ENCODE data around the gene TTL.
A peak's percentile ranks its signal among the peaks of the same experiment; 100 is the strongest.
"Not testable (repeated sequence)": the region's sequence is repeated elsewhere in the genome, so short reads cannot be mapped to it uniquely, and the experiment has no call there.

TTL gene

GRCh38 chr2:112482309-112483041 is 519 bp downstream of the TTL start:
- H3K4me3 Mint-ChIP-seq, result peak overlapping the region; percentile 94
- no peaks in the 10 kb centered on the region for H3K27me3 Mint-ChIP-seq
- peaks cover 39% of the 10 kb centered on the region for H3K4me1 Mint-ChIP-seq
- no peak for ATAC-seq (replicated peaks; ENCODE audit: extremely low read depth, poor library complexity, severe bottlenecking)
- peak overlapping the region; percentile 84 for H3K27ac Mint-ChIP-seq (ENCODE audit: low read depth)
- no peaks in the 10 kb centered on the region for H3K9me3 Mint-ChIP-seq
- H3K36me3 Mint-ChIP-seq (ENCODE audit: insufficient read depth), result peaks cover 12% of the 10 kb centered on the region
- DNase-seq (ENCODE audit: low spot score in 2 of 2), result peak in 1 of 2 donors; percentile 22

GRCh38 chr2:112483042-112483473 is 1.1 kb downstream of the TTL start:
- DNase-seq (ENCODE audit: low spot score in 2 of 2), result no peak
- Mint-ChIP-seq H3K27ac (ENCODE audit: low read depth) (peak overlapping the region; percentile 84), H3K9me3 (no peaks in the 10 kb centered on the region), H3K4me1 (peaks cover 39% of the 10 kb centered on the region), H3K4me3 (peak overlapping the region; percentile 94), H3K36me3 (ENCODE audit: insufficient read depth) (peaks cover 12% of the 10 kb centered on the region), H3K27me3 (no peaks in the 10 kb centered on the region)
- ATAC-seq (replicated peaks; ENCODE audit: extremely low read depth, poor library complexity, severe bottlenecking), result no peak

- DNase-seq (ENCODE audit: low spot score in 2 of 2), result no peak
- peaks cover 39% of the 10 kb centered on the region for H3K4me1 Mint-ChIP-seq
- H3K4me3 Mint-ChIP-seq, result peak overlapping the region; percentile 94
- H3K36me3 Mint-ChIP-seq (ENCODE audit: insufficient read depth), result peaks cover 12% of the 10 kb centered on the region
- H3K27me3 Mint-ChIP-seq, result no peaks in the 10 kb centered on the region
- no peak for ATAC-seq (replicated peaks; ENCODE audit: extremely low read depth, poor library complexity, severe bottlenecking)
- no peaks in the 10 kb centered on the region for H3K9me3 Mint-ChIP-seq
- H3K27ac Mint-ChIP-seq (ENCODE audit: low read depth), result no peak overlapping the region
Observed at GRCh38 chr2:112483831-112484230, 1.9 kb downstream of the TTL start.

GRCh38 chr2:112485849-112486248 is 3.9 kb downstream of the TTL start:
- H3K9me3 Mint-ChIP-seq, result no peaks in the 10 kb centered on the region
- no peak overlapping the region for H3K27ac Mint-ChIP-seq (ENCODE audit: low read depth)
- H3K36me3 Mint-ChIP-seq (ENCODE audit: insufficient read depth), result peaks cover 12% of the 10 kb centered on the region
- no peak overlapping the region for H3K4me3 Mint-ChIP-seq
- ATAC-seq (replicated peaks; ENCODE audit: extremely low read depth, poor library complexity, severe bottlenecking) (no peak), DNase-seq (ENCODE audit: low spot score in 2 of 2) (no peak)
- no peaks in the 10 kb centered on the region for H3K27me3 Mint-ChIP-seq
- H3K4me1 Mint-ChIP-seq, result peaks cover 32% of the 10 kb centered on the region

- Mint-ChIP-seq H3K9me3 (no peaks in the 10 kb centered on the region), H3K4me1 (peaks cover 25% of the 10 kb centered on the region), H3K27ac (ENCODE audit: low read depth) (no peak overlapping the region), H3K4me3 (no peak overlapping the region), H3K36me3 (ENCODE audit: insufficient read depth) (peaks cover 6% of the 10 kb centered on the region), H3K27me3 (no peaks in the 10 kb centered on the region)
- ATAC-seq (replicated peaks; ENCODE audit: extremely low read depth, poor library complexity, severe bottlenecking) (no peak), DNase-seq (ENCODE audit: low spot score in 2 of 2) (no peak)
Observed at GRCh38 chr2:112486895-112487294, 4.9 kb downstream of the TTL start.

- DNase-seq (ENCODE audit: low spot score in 2 of 2) (no peak), ATAC-seq (replicated peaks; ENCODE audit: extremely low read depth, poor library complexity, severe bottlenecking) (no peak)
- peaks cover 4% of the 10 kb centered on the region for H3K36me3 Mint-ChIP-seq (ENCODE audit: insufficient read depth)
- H3K9me3 Mint-ChIP-seq, result no peaks in the 10 kb centered on the region
- no peak overlapping the region for H3K4me3 Mint-ChIP-seq
- H3K27ac Mint-ChIP-seq (ENCODE audit: low read depth), result no peak overlapping the region
- peaks cover 25% of the 10 kb centered on the region for H3K4me1 Mint-ChIP-seq
- H3K27me3 Mint-ChIP-seq, result no peaks in the 10 kb centered on the region
Observed at GRCh38 chr2:112487444-112487961, 5.5 kb downstream of the TTL start.

GRCh38 chr2:112488201-112488600 is 6.2 kb downstream of the TTL start:
- Mint-ChIP-seq H3K4me1 (peaks cover 18% of the 10 kb centered on the region), H3K27ac (ENCODE audit: low read depth) (no peak overlapping the region), H3K27me3 (no peaks in the 10 kb centered on the region), H3K9me3 (no peaks in the 10 kb centered on the region), H3K36me3 (ENCODE audit: insufficient read depth) (no peaks in the 10 kb centered on the region), H3K4me3 (no peak overlapping the region)
- ATAC-seq (replicated peaks; ENCODE audit: extremely low read depth, poor library complexity, severe bottlenecking), result no peak
- no peak for DNase-seq (ENCODE audit: low spot score in 2 of 2)

GRCh38 chr2:112491946-112492345 is 10.0 kb downstream of the TTL start:
- Mint-ChIP-seq H3K4me1 (peaks cover 1% of the 10 kb centered on the region), H3K36me3 (ENCODE audit: insufficient read depth) (no peaks in the 10 kb centered on the region), H3K27ac (ENCODE audit: low read depth) (no peak overlapping the region), H3K4me3 (no peak overlapping the region), H3K27me3 (no peaks in the 10 kb centered on the region), H3K9me3 (no peaks in the 10 kb centered on the region)
- no peak for ATAC-seq (replicated peaks; ENCODE audit: extremely low read depth, poor library complexity, severe bottlenecking)
- no peak for DNase-seq (ENCODE audit: low spot score in 2 of 2)

GRCh38 chr2:112493048-112493447 is 11.1 kb downstream of the TTL start:
- Mint-ChIP-seq H3K27ac (ENCODE audit: low read depth) (no peak overlapping the region), H3K4me1 (no peaks in the 10 kb centered on the region), H3K9me3 (no peaks in the 10 kb centered on the region), H3K36me3 (ENCODE audit: insufficient read depth) (no peaks in the 10 kb centered on the region), H3K27me3 (no peaks in the 10 kb centered on the region), H3K4me3 (no peak overlapping the region)
- no peak for DNase-seq (ENCODE audit: low spot score in 2 of 2)
- no peak for ATAC-seq (replicated peaks; ENCODE audit: extremely low read depth, poor library complexity, severe bottlenecking)

- no peaks in the 10 kb centered on the region for H3K4me1 Mint-ChIP-seq
- H3K36me3 Mint-ChIP-seq (ENCODE audit: insufficient read depth), result no peaks in the 10 kb centered on the region
- no peaks in the 10 kb centered on the region for H3K27me3 Mint-ChIP-seq
- DNase-seq (ENCODE audit: low spot score in 2 of 2) (no peak), ATAC-seq (replicated peaks; ENCODE audit: extremely low read depth, poor library complexity, severe bottlenecking) (no peak)
- no peak overlapping the region for H3K4me3 Mint-ChIP-seq
- no peaks in the 10 kb centered on the region for H3K9me3 Mint-ChIP-seq
- H3K27ac Mint-ChIP-seq (ENCODE audit: low read depth), result no peak overlapping the region
Observed at GRCh38 chr2:112493858-112494648, 12.1 kb downstream of the TTL start.

- DNase-seq (ENCODE audit: low spot score in 2 of 2) (no peak), ATAC-seq (replicated peaks; ENCODE audit: extremely low read depth, poor library complexity, severe bottlenecking) (no peak)
- H3K27me3 Mint-ChIP-seq, result no peaks in the 10 kb centered on the region
- H3K9me3 Mint-ChIP-seq, result no peaks in the 10 kb centered on the region
- H3K27ac Mint-ChIP-seq (ENCODE audit: low read depth), result no peak overlapping the region
- no peaks in the 10 kb centered on the region for H3K4me1 Mint-ChIP-seq
- H3K36me3 Mint-ChIP-seq (ENCODE audit: insufficient read depth), result no peaks in the 10 kb centered on the region
- H3K4me3 Mint-ChIP-seq, result no peak overlapping the region
Observed at GRCh38 chr2:112494828-112495227, 12.9 kb downstream of the TTL start.

- not testable (repeated sequence) for ATAC-seq (replicated peaks; ENCODE audit: extremely low read depth, poor library complexity, severe bottlenecking); H3K9me3 Mint-ChIP-seq; H3K27ac Mint-ChIP-seq (ENCODE audit: low read depth); H3K4me1 Mint-ChIP-seq; H3K36me3 Mint-ChIP-seq (ENCODE audit: insufficient read depth); H3K27me3 Mint-ChIP-seq; DNase-seq (ENCODE audit: low spot score in 2 of 2); H3K4me3 Mint-ChIP-seq
Observed at GRCh38 chr2:112495878-112496277, 13.9 kb downstream of the TTL start.
